ENCODE data around the gene AFAP1. TPM values are rescaled to one million over a fixed set of nuclear protein-coding genes. Genes with fewer than 3 reads are reported as not detected.

AFAP1 gene
- total RNA-seq, 2 experiments from 2014 or later: not detected

- no TSS peak for BruUV-seq (replicated peaks)
- Histone ChIP-seq H3K9me3 (ENCODE audit: low read length) (no peaks in the 10 kb centered on the region), H2AFZ (ENCODE audit: low read length) (no peak overlapping the region), H3K4me2 (ENCODE audit: low read length) (no peak overlapping the region), H3K4me1 (ENCODE audit: insufficient read depth, low read length, poor library complexity, severe bottlenecking) (no peaks in the 10 kb centered on the region), H4K20me1 (ENCODE audit: insufficient read depth, low read length) (no peaks in the 10 kb centered on the region), H3K9me2 (ENCODE audit: insufficient read depth, low read length) (no peaks in the 10 kb centered on the region), H3K4me3 (ENCODE audit: low read depth, low read length, poor library complexity, severe bottlenecking) (no peak overlapping the region), H3K36me3 (ENCODE audit: insufficient read depth, low read length) (no peaks in the 10 kb centered on the region), H3K79me2 (ENCODE audit: insufficient read depth, low read depth, low read length) (no peaks in the 10 kb centered on the region), H3K27ac (ENCODE audit: low read depth, low read length, poor library complexity, severe bottlenecking) (no peak overlapping the region)
- DNase-seq (ENCODE audit: low spot score): peak; percentile 80
- TF ChIP-seq CTCF (conservative IDR thresholded peaks at IDR 0.05; ENCODE audit: low read length): peak; percentile 90
- no peak for TF ChIP-seq EZH2phosphoT487 (IDR thresholded peaks at IDR 0.05; ENCODE audit: borderline replicate concordance, low read depth, low read length)
- POLR2A ChIA-PET: no interaction called here
- CTCF ChIA-PET (ENCODE audit: unreplicated experiment): no interaction called here
- intact Hi-C loops (cut with micrococcal nuclease; ENCODE audit: unreplicated experiment): loop anchor here (1.0 kb wide), 1 partner anchor 183 kb away; no protein-coding TSS in a partner anchor
Observed at GRCh38 chr4:7987148-7987989, 47.7 kb upstream of the AFAP1 start.

GRCh38 chr4:7985891-7986441 is 46.3 kb upstream of the AFAP1 start:
- Histone ChIP-seq H2AFZ (ENCODE audit: low read length) (no peak overlapping the region), H3K27ac (ENCODE audit: low read depth, low read length, poor library complexity, severe bottlenecking) (no peak overlapping the region), H3K4me1 (ENCODE audit: insufficient read depth, low read length, poor library complexity, severe bottlenecking) (no peaks in the 10 kb centered on the region), H4K20me1 (ENCODE audit: insufficient read depth, low read length) (no peaks in the 10 kb centered on the region), H3K9me2 (ENCODE audit: insufficient read depth, low read length) (no peaks in the 10 kb centered on the region), H3K79me2 (ENCODE audit: insufficient read depth, low read depth, low read length) (no peaks in the 10 kb centered on the region), H3K36me3 (ENCODE audit: insufficient read depth, low read length) (no peaks in the 10 kb centered on the region), H3K4me2 (ENCODE audit: low read length) (no peak overlapping the region), H3K4me3 (ENCODE audit: low read depth, low read length, poor library complexity, severe bottlenecking) (no peak overlapping the region), H3K9me3 (ENCODE audit: low read length) (no peaks in the 10 kb centered on the region)
- no TSS peak for BruUV-seq (replicated peaks)
- no peak for DNase-seq (ENCODE audit: low spot score)
- POLR2A ChIA-PET: no interaction called here
- TF ChIP-seq CTCF (conservative IDR thresholded peaks at IDR 0.05; ENCODE audit: low read length) (no peak), EZH2phosphoT487 (IDR thresholded peaks at IDR 0.05; ENCODE audit: borderline replicate concordance, low read depth, low read length) (no peak)
- CTCF ChIA-PET (ENCODE audit: unreplicated experiment): interaction anchor here (0.6 kb wide), 1 partner anchor 45 kb away, joined by 3 read pairs; no protein-coding TSS in a partner anchor
- intact Hi-C loops (cut with micrococcal nuclease; ENCODE audit: unreplicated experiment): no loop called here

GRCh38 chr4:7985072-7985471 is 45.4 kb upstream of the AFAP1 start:
- no peak overlapping the region for H3K27ac ChIP-seq (ENCODE audit: low read depth, low read length, poor library complexity, severe bottlenecking)
- H3K9me3 ChIP-seq (ENCODE audit: low read length): no peaks in the 10 kb centered on the region
- H4K20me1 ChIP-seq (ENCODE audit: insufficient read depth, low read length): no peaks in the 10 kb centered on the region
- no peak overlapping the region for H3K4me2 ChIP-seq (ENCODE audit: low read length)
- H3K4me3 ChIP-seq (ENCODE audit: low read depth, low read length, poor library complexity, severe bottlenecking): no peak overlapping the region
- H3K4me1 ChIP-seq (ENCODE audit: insufficient read depth, low read length, poor library complexity, severe bottlenecking): no peaks in the 10 kb centered on the region
- POLR2A ChIA-PET: no interaction called here
- no peak overlapping the region for H2AFZ ChIP-seq (ENCODE audit: low read length)
- no peak for TF ChIP-seq CTCF (conservative IDR thresholded peaks at IDR 0.05; ENCODE audit: low read length)
- TF ChIP-seq EZH2phosphoT487 (IDR thresholded peaks at IDR 0.05; ENCODE audit: borderline replicate concordance, low read depth, low read length): no peak
- CTCF ChIA-PET (ENCODE audit: unreplicated experiment): no interaction called here
- no peak for DNase-seq (ENCODE audit: low spot score)
- no peaks in the 10 kb centered on the region for H3K79me2 ChIP-seq (ENCODE audit: insufficient read depth, low read depth, low read length)
- intact Hi-C loops (cut with micrococcal nuclease; ENCODE audit: unreplicated experiment): no loop called here
- H3K36me3 ChIP-seq (ENCODE audit: insufficient read depth, low read length): no peaks in the 10 kb centered on the region
- H3K9me2 ChIP-seq (ENCODE audit: insufficient read depth, low read length): no peaks in the 10 kb centered on the region
- no TSS peak for BruUV-seq (replicated peaks)
